SJCRH30 (cell line): ENCODE measurements around the gene CD300H. TPM values are rescaled to one million over a fixed set of nuclear protein-coding genes. Genes with fewer than 3 reads are reported as not detected.
"Not testable (repeated sequence)": the region's sequence is repeated elsewhere in the genome, so short reads cannot be mapped to it uniquely, and the experiment has no call there.

Source experiments
- DNase-seq, 2 experiments: peaks; one replicate each; pipeline ENCODE4 v3.0.0-alpha.2; 2015 to 2020
- H3K27ac ChIP-seq: fragments of 250-450 bp; sonication (Bioruptor Pico); 2 replicates; pipeline ENCODE4 v1.5.1; 2020; ENCODE audit warnings: mild to moderate bottlenecking, moderate library complexity
- H3K27me3 ChIP-seq: fragments of 250-450 bp; sonication (Bioruptor Pico); 2 replicates; pipeline ENCODE4 v1.5.1; 2020; ENCODE audit warnings: mild to moderate bottlenecking, moderate library complexity
- H3K36me3 ChIP-seq: fragments of 250-450 bp; sonication (Bioruptor Pico); 2 replicates; pipeline ENCODE4 v1.5.1; 2020; ENCODE audit warnings: mild to moderate bottlenecking, moderate library complexity
- H3K4me1 ChIP-seq: fragments of 250-450 bp; sonication (Bioruptor Pico); 2 replicates; pipeline ENCODE4 v1.5.1; 2020; ENCODE audit warnings: mild to moderate bottlenecking, moderate library complexity
- H3K4me3 ChIP-seq: fragments of 250-450 bp; sonication (Bioruptor Pico); 2 replicates; pipeline ENCODE4 v1.5.1; 2020; ENCODE audit warnings: mild to moderate bottlenecking, moderate library complexity
- H3K9me3 ChIP-seq: fragments of 250-450 bp; sonication (Bioruptor Pico); replicated peaks from 2 replicates; pipeline ENCODE4 v1.5.1; 2020; ENCODE audit warnings: mild to moderate bottlenecking, moderate library complexity
- total RNA-seq: library from RNA; depleted of rRNA; stranded (reverse); fragments of >200 nt; shearing (Covaris generic); gene quantifications from 2 replicates; pipeline ENCODE4 v1.2.3, GENCODE V29; 2014

CD300H gene
- total RNA-seq, 1 experiment from 2014 or later, result not detected

DNA sequence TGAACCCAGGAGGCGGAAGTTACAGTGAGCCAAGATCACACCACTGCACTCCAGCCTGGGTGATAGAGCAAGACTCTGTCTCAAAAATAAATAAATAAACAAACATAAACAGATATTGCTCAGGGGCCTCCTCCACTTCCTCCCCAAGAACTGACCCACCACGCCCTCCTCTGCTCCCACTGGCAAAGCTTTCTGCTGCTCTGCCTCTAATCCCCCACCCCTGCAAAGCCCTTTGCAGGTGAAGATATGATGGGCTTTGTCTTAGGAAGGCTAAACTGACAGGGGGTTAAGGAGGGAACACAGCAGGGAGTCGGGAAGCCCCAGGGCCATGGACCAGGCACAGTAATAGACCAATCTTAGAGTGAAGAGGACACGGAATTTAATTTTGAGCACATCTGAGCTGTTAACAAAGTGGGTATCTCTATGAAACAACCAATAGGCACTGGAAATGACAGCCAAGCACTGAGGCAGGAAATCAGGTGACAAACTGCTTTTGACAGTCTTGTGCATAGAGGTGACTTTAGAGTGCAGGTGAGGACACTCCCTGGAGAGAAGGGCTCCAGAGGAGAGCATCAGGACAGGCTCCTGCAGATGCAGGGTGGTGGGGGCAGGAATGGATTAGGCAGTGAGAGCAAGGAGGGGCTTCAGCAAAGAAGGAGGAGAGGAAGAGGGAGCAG is 31.2 kb upstream of the CD300H start:
- H3K4me1 ChIP-seq, result no peaks in the 10 kb centered on the region

DNA sequence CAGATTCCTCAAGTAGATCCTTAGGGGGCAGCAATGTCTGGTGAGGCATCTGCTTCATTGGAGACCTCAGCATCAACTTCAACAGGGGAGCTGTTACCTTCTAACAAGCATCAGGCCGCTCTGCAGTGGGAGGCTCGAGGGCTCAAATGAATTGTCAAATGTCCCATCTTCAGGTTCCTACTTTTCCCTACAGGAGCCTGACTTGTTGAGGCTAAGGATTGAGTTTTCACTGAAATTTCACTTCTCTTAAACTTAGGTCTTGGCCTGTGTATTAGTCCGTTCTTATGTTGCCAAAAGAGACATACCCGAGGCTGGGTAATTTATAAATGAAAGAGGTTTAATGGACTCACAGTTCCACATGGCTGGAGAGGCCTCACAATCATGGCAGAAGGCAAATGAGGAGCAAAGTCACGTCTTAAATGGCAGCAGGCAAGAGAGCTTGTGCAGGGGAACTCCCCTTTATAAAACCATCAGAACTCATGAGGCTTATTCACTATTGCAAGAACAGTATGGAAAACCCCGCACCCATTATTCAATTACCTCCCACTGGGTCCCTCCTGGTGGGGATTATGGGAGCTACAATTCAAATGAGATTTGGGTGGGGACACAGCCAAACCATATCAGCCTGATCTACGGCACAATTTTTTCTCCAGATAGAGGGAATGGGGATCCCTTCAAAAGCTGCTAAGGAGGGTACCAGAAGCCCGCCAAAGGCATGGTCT is 29.9 kb upstream of the CD300H start:
- H3K4me1 ChIP-seq, result no peaks in the 10 kb centered on the region
- no peak overlapping the region for H3K27ac ChIP-seq
- H3K9me3 ChIP-seq, result no peaks in the 10 kb centered on the region
- H3K4me3 ChIP-seq, result no peak overlapping the region
- H3K36me3 ChIP-seq, result no peaks in the 10 kb centered on the region
- peaks cover 23% of the 10 kb centered on the region for H3K27me3 ChIP-seq
- no peak for DNase-seq

More for the DNA sequence above, 31.2 kb upstream of the CD300H start:
- Histone ChIP-seq H3K9me3 (no peaks in the 10 kb centered on the region), H3K27me3 (peaks cover 21% of the 10 kb centered on the region), H3K4me3 (no peak overlapping the region), H3K36me3 (no peaks in the 10 kb centered on the region), H3K27ac (no peak overlapping the region)
- DNase-seq, result no peak

DNA sequence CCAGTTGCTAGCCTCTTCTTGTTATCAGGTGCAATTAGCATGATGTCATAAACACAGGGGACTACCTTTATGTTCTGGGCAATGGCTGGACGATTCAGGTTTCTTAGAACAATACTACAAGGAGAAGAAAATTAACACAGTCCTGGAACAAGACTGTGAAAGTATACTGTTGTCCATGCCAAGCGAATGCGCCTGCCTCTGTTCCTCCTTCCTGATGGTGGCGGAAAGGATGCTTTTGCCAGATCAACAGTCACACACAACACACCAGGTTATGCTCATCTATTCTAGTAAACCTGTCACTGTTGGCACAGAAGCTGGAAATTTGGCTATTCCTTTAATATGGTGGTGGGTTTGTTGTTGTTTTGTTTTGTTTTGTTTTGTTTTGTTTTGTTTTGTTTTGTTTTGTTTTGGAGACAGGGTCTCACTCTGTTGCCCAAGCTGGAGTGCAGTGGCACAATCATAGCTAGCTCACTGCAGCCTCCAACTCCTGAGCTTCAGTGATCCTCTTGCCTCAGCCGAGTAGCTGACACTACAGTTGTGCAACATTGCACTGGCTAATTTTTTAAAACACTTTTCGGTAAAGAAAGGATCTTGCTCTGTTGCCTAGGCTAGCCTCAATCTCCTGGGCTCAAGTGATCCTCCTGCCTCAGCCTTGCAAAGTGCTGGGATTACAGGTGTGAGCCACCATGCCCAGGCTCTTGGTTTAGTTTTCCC is 27.9 kb upstream of the CD300H start:
- no peak overlapping the region for H3K4me3 ChIP-seq
- no peak overlapping the region for H3K27ac ChIP-seq
- peaks cover 17% of the 10 kb centered on the region for H3K27me3 ChIP-seq
- no peaks in the 10 kb centered on the region for H3K9me3 ChIP-seq
- DNase-seq, result no peak
- no peaks in the 10 kb centered on the region for H3K4me1 ChIP-seq
- no peaks in the 10 kb centered on the region for H3K36me3 ChIP-seq

DNA sequence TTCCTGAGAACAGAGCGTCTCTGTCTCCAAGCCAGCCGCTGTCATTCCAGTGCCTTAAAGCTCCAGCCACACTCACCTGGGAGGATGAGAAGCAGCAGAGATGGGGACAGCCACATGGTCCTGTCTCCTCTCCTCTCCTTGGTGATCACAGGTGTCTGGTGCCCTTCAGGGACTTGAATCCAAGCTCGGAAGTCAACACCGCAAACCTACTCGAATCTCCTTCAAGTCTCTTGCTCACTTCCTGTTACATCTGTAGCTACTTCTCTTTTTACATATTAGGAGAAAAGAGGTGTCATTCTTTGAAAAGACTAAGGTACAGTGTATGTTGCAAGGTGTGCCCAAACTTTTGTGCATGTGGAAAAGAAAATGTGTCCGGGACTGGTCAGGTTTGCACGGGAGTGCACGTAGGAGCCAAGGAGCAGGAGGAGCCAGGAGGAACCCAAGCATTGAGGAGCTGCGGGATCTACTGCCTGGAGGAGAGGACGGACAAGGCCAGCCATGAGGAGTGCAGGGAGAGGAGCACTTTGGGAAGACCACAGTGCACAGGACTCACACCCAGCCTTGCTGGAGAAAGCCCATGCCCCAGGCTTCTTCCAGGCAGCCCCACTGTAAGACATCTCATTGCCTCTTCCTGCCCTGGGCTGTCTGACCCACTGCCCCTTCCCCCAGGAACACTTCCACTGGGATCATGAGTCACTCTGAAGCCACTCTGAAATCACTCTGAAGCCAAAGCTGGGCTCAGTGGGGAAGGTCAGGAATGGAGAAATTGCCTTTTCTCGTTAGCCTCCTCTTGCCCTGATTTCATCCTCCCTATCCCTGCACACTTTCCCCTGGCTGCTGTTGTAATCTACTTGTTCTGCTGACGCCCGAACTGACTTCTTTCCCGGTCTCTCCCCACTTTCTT is 25.0 kb upstream of the CD300H start, which contains the start of gene CD300LD:
CD300LD (minus strand) TSS at position 197 of the 904 bp plus-strand sequence; CDS start at position 116, 81 bp downstream.
- no peaks in the 10 kb centered on the region for H3K9me3 ChIP-seq
- no peaks in the 10 kb centered on the region for H3K36me3 ChIP-seq
- no peak within 1 kb of the TSS for H3K4me3 ChIP-seq
- DNase-seq, result no peak
- no peak within 1 kb of the TSS for H3K27ac ChIP-seq
- no peaks in the 10 kb centered on the region for H3K4me1 ChIP-seq
- peaks cover 15% of the 10 kb centered on the region for H3K27me3 ChIP-seq

DNA sequence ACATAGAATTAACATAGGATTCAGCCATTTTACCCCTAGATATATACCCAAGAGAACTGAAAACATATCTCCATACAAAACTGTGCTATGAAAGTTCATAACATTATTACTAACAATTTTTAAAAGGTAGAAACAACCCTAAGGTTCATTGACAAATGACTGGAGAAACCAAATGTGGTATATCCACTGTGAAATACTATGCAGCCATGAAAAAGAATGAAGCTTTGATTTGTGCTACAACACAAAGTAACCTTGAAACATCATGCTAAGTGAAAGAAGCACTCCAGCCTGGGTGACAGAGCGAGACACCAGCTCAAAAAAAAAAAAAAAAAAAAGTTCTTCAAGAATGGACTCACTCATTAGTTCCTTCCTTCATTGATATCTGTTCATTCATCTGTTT is 24.2 kb upstream of the CD300H start:
- H3K9me3 ChIP-seq, result no peaks in the 10 kb centered on the region
- H3K27me3 ChIP-seq, result peaks cover 18% of the 10 kb centered on the region
- no peaks in the 10 kb centered on the region for H3K4me1 ChIP-seq
- no peak overlapping the region for H3K27ac ChIP-seq
- H3K4me3 ChIP-seq, result no peak overlapping the region
- no peak for DNase-seq
- no peaks in the 10 kb centered on the region for H3K36me3 ChIP-seq

DNA sequence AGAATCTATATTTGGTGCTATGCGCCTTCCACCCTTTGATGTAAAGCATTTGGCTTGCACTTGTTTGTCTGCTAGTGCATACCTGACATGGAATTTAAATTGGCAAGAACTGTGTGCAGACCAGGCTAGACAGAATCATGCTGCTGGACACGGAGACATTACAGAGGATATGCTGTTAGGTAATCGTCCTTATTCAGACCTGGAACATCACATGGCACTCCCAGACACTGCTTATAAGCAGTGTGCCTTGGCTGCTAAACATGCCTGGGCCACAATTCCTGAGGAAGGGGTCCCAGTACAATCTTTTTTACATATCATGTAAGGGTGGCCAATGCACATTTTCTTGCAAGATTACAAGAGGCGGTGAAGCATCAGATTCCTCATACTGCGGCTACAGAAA is 18.4 kb upstream of the CD300H start:
- H3K4me1 ChIP-seq, result no peaks in the 10 kb centered on the region
- H3K4me3 ChIP-seq, result no peak overlapping the region
- DNase-seq, result no peak
- H3K9me3 ChIP-seq, result no peaks in the 10 kb centered on the region
- peaks cover 19% of the 10 kb centered on the region for H3K27me3 ChIP-seq
- H3K27ac ChIP-seq, result no peak overlapping the region
- H3K36me3 ChIP-seq, result no peaks in the 10 kb centered on the region

DNA sequence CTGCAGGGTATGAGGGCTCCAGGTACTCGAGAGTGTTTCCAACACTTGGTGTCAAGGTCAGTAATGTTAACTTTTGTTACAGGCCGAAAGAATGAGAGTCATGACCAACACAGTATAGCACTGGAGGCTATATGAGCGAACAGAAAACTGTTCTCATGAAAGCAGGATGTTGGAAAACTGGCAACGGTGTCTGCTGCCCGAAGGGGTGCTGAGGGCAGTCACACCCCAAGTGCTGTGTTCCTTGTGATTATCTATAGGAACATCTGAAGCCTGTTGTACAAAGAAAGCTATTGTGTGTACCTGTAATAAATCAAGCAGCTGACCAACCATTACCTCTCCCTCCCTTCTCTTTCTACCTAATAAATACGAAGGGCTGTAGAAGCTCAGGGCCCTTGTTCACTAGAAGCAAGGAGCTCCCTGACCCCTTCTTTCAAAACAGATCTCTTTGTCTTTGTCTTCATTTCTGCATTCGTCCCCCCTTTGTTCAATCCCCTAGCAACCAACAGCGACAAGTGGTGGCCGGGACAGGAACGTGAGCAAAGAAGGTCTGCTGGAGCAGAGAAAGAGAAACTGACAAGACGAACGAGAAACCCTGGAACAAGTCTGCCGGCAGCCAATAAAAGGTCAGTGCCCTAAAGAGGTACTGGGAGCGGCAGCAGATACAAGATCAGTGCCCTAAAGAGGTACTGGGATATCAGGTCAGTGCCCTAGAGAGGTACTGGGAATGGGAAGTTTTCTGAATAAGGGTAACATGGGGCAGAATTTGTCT is 17.2 kb upstream of the CD300H start:
- Histone ChIP-seq H3K27me3 (peaks cover 19% of the 10 kb centered on the region), H3K27ac (no peak overlapping the region), H3K36me3 (no peaks in the 10 kb centered on the region), H3K4me1 (no peaks in the 10 kb centered on the region), H3K9me3 (no peaks in the 10 kb centered on the region), H3K4me3 (no peak overlapping the region)
- DNase-seq, result no peak

DNA sequence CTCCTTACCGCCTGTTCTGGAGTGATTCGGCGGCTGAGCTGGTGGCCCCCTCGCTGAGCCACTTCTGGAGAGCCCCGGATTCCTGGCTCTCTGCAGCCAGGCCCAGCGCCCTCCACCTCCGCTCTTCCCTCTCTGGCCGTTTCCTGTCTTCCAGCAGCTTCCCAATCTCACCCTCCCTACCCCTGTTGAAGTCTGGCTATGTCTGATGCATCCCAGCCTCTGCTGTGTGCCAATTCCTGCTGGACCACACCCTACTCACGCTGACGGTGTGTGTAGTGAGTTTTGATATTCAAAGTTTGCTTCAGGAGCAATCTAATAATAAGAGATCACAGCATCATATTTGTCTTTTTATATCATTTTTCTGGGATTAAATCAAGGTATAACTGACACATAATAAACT is 15.3 kb upstream of the CD300H start:
- DNase-seq, result no peak
- Histone ChIP-seq H3K4me1 (no peaks in the 10 kb centered on the region), H3K27me3 (peaks cover 23% of the 10 kb centered on the region), H3K4me3 (no peak overlapping the region), H3K9me3 (no peaks in the 10 kb centered on the region), H3K27ac (no peak overlapping the region), H3K36me3 (no peaks in the 10 kb centered on the region)

DNA sequence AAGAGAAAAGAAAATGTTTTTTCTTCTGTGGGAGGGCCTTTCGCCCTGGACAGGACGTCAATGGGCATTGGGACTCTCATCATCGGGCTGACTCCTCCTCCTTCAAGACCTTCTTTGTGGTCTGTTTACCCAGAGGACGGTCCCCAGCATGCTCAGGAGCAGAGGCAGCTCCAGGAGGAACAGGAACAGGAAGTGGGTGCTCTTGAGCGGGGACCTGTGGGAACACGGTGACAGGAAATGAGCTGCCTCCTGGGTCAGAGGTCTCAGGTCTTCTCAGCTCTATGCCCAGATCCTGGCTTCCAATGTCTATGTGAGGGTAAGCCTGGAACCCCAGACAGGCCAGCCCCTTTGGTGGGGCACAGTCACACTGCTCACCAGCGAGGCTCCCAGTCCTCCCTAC is 12.6 kb upstream of the CD300H start:
- Histone ChIP-seq H3K27ac (no peak overlapping the region), H3K4me1 (no peaks in the 10 kb centered on the region), H3K27me3 (peaks cover 12% of the 10 kb centered on the region; the same call in 1 of the 2 replicates), H3K4me3 (no peak overlapping the region), H3K36me3 (no peaks in the 10 kb centered on the region), H3K9me3 (no peaks in the 10 kb centered on the region)
- no peak for DNase-seq

DNA sequence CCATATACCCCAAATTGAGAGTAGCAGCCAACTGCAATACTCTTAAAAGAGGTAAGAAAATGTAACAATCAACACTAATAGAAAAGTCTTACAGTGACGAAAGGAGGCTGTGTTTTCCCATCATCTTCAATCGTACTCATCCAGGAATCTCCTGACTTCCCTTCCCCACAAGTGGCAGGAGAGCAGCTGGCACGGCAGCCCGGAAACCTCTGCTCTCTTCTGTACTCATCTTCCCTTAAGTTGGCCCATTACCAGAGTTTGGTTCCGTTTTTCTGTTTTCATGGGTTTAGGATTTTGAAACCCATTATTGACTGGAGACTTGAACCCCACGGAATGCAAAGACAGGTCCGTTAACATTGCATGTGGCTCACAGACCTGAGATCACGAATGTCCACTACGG is 11.7 kb upstream of the CD300H start:
- no peaks in the 10 kb centered on the region for H3K36me3 ChIP-seq
- H3K27ac ChIP-seq, result no peak overlapping the region
- H3K4me3 ChIP-seq, result no peak overlapping the region
- DNase-seq, result no peak
- H3K4me1 ChIP-seq, result no peaks in the 10 kb centered on the region
- H3K9me3 ChIP-seq, result no peaks in the 10 kb centered on the region
- peaks cover 15% of the 10 kb centered on the region for H3K27me3 ChIP-seq

DNA sequence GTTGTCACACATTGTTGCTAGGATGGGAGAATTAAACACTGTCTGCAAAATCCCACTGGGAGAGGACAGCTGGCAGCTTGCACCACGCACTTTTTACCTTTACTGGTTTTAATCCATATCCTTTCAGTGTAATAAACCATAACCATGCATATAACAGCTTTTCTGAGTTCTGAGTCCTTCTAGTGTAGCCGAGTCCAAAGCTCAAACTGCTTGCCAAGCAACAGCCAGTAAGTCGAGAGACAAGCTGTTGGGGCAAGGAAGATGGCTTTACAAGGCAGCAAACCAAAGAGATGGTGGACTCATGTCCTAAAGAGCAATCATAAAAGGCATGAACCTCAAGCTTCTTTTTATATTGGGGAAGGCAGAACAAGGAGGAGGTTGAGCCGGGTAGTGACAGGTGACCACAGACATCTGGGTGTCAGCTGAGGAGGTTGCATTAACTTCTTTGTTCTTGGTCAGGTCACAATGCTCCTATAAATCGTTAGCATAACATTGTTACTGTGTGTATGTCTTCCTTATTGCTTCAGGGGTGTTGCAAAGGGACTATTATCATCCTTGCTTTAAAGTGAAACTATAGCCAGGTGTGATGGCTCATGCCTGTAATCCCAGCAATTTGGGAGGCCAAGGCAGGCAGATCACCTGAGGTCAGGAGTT is 7.3 kb upstream of the CD300H start:
- Histone ChIP-seq H3K36me3 (no peaks in the 10 kb centered on the region), H3K27me3 (peaks cover 24% of the 10 kb centered on the region), H3K9me3 (no peaks in the 10 kb centered on the region; the same call in 1 of the 2 replicates), H3K4me1 (peaks cover 2% of the 10 kb centered on the region; the same call in 1 of the 2 replicates), H3K4me3 (no peak overlapping the region), H3K27ac (no peak overlapping the region)
- DNase-seq, result no peak

DNA sequence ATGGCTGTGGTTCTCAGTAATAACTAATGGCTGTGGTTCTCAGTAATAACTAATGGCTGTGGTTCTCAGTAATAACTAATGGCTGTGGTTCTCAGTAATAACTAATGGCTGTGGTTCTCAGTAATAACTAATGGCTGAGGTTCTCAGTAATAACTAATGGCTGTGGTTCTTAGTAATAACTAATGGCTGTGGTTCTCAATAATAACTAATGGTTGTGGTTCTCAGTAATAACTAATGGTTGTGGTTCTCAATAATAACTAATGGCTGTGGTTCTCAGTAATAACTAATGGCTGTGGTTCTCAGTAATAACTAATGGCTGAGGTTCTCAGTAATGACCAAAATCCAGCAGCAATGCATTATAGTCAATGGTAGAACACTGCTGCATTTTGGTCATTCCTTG is 6.3 kb upstream of the CD300H start:
- not testable (repeated sequence) for H3K4me3 ChIP-seq, DNase-seq, H3K9me3 ChIP-seq, H3K27ac ChIP-seq, H3K4me1 ChIP-seq, H3K36me3 ChIP-seq
- peaks cover 20% of the 10 kb centered on the region for H3K27me3 ChIP-seq

DNA sequence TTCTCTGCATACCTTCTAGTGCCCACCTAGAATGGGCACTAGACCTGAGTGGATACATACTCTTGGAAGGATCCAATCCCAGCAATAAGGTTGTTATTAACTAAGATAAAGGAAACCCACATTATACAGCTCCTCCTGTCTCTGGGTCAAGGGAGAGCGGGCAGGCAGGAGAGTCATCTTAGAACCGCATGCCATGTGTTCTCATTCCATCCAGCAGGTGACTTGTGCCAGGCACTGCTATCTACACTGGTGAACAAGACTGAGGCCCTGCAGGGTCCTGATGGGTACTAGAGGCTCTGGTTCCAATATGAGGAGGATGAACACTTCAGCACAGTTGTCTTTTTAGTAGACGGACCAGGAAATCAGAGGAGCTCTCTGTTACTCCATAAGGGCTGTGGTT is 5.9 kb upstream of the CD300H start:
- peaks cover 2% of the 10 kb centered on the region; the same call in 1 of the 2 replicates for H3K4me1 ChIP-seq
- H3K27me3 ChIP-seq, result peaks cover 21% of the 10 kb centered on the region
- H3K9me3 ChIP-seq, result no peaks in the 10 kb centered on the region; the same call in 1 of the 2 replicates
- DNase-seq, result no peak
- H3K4me3 ChIP-seq, result no peak overlapping the region
- H3K27ac ChIP-seq, result no peak overlapping the region
- no peaks in the 10 kb centered on the region for H3K36me3 ChIP-seq
